Eye (tissue), 1 donor: Measurements from ENCODE around the gene FOXS1.
"Not testable (repeated sequence)": the region's sequence is repeated elsewhere in the genome, so short reads cannot be mapped to it uniquely, and the experiment has no call there.

Experiments
- DNase-seq: peaks from one replicate; pipeline ENCODE4 v3.0.0-alpha.2; 2015

The FOXS1 gene

DNA sequence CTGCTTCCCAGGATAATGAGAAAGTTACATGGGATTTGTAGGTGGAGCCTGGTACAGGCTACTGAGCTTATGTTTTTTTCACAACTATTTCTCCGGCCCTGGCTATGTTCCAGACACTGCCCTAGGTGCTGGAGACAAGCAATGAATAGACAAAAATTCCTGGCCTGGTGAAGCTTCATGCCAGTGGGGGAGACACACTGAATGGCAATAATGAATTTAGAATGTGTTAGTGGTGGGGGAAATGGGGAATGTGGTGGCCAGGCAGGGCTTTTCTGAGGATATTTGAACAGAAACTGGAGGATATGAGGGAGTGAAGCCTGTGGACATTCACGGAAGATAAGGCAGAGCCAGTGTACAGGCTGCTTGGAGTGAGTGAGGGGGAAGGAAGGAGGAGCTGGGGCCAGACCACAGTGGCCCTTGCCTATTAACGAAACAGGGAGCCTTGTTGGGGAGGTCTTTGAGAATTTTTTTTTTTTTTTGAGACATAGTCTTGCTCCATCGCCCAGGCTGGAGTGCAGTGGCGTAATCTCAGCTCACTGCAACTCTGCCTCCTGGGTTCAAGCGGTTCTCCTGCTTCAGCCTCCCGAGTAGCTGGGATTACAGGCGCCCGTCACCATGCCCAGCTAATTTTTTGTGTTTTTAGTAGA, 6.6 kb downstream of the FOXS1 start:
- no peak for DNase-seq

DNA sequence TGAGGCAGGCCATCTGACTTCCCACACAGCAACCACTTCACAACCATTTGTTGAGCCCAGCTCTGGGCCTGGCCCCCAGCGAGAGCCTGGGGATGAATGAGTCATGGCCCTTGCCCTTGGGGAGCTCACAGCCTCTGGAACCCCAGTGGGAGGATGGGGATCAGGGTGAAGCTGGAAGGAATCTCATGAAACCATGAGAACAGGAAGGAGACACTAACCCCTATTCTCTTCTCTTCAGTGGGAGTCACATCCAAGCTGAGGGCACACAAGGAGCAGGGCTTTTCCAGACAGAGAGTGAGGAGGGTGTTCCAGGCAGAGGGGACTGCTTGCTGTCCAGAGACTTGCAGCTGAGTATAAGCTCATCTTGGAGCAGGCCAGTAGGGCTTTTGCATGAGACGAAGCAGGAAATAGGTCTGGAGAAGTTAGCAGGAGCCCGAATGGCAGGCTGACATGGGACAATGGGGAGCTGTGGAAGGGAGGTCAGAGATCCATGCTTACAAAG, 7.5 kb downstream of the FOXS1 start:
- DNase-seq, result no peak

DNA sequence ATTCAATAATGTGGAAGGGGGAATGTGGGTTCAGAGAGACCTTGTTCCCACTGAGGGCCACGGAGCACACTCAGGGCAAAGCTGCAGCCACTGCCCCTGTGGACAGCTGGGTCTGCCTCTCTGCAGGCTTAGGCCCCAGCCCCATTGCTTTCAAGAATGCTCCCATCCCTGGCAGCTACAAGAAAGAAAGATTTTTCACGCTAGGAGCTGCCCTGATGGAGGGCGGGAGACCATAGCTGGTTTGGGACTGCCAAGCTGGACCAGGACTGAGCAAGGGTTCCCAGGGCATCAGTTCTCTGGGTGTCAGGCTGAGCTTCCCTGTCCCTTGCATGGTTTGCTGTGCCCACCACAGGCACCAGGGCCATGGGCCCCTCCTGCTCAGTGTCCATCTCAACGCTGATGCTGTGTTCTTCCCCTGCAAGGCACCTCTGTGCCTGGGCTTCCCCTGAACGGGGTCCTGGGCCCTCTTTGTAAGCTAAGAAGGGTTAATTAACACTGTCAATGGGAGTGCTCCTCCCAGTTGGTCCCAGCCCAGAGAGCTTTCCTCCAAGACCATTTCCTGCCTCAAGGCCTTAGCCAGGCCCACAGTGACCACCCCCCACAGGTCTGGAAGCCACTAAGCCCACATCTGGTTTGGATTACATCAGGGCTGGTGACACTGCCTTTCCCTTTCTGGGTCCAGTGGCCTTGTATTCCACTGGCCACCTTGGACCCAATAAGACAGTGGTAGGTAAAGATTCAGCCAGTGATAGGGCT, 8.4 kb downstream of the FOXS1 start:
- no peak for DNase-seq

DNA sequence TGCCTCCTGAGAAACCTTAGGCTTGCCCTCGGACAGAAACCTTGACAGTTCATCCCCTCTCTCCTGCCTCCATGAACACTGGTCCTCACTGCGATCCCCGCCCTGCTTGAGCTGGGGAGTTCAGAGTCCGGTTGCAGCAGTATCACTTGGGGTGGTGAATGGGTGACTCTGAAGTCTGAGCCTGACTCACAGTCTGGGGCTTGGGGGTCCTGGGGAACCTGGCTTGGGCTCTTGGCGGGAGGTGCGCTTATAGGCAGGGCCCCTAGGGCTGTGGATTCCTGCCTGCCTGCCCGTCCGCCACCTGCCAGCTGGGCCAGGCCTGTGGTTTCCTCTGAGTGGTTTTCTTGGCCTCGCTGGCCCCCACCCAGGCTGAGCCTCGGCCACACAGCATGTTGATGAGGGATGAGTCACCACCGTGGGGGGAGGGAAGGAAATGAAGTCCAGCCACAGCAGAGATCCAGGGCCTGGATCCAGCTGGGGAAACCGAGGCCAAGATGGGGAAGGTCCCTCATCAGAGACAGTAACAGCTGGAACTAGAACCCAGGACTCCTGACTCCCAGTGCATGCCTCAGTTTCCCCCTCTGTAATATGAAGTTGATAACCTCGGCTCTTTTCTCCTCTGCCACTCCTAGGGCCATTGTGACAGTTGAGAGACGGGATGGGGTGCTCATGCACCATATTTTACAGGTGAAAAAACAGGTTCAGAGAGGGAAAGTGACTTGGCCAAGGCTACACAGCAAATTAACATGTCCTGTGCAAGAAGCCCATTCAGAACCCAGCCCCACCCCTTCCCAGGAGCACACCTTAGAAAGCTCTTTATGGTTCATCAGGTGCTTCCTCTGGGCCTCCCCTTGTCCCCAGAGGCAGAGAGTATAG, 9.2 kb downstream of the FOXS1 start:
- peak; percentile 27 for DNase-seq

DNA sequence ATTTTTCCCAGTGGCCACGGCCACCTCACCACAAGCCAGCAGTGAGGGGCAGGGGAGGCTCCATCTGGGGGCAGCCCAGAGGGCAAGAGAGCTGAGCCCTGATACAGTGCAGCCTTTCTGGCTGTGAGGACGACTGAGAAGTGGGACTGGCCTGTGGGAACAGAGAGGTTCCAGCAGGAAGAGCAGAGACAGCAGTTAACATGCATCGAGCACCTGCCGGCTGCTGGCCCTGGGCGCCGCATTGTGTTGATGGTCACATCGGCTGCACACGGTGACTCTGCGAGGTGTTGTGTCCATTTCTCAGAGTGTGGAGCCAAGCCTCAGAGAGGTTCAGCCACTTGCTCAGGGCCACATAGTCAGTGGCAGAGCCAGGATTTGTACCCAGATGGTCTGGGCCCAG, 9.8 kb downstream of the FOXS1 start:
- DNase-seq, result no peak

DNA sequence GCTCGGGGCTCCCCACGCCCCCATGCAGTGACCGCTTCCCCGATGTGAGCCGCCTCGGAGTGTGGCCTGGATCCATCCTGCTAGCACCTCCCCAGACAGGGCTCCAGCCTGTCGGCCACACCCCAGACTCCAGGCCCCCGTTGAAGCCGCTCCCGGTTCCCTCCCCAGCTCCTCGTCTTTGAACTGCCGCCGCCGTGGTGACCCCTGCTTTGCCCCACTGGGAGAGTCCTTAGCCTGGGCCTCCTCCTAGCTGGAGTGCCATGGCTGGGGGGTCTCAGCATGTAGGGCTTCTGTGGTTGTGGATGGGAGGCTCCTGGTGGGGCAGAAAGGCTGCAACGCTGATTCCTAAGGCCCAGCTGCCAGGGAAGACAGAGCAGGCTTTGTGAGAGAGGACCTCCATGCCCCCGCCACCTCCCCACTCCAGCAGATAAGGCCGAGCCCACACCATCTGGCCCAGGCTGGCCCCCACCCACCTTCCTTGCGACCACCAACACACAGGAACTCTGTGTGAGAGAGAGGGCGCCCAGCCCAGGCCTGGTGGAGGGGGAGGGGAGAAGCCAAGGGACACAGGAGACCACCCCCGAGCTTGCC, 11.4 kb downstream of the FOXS1 start:
- peak; percentile 60 for DNase-seq

DNA sequence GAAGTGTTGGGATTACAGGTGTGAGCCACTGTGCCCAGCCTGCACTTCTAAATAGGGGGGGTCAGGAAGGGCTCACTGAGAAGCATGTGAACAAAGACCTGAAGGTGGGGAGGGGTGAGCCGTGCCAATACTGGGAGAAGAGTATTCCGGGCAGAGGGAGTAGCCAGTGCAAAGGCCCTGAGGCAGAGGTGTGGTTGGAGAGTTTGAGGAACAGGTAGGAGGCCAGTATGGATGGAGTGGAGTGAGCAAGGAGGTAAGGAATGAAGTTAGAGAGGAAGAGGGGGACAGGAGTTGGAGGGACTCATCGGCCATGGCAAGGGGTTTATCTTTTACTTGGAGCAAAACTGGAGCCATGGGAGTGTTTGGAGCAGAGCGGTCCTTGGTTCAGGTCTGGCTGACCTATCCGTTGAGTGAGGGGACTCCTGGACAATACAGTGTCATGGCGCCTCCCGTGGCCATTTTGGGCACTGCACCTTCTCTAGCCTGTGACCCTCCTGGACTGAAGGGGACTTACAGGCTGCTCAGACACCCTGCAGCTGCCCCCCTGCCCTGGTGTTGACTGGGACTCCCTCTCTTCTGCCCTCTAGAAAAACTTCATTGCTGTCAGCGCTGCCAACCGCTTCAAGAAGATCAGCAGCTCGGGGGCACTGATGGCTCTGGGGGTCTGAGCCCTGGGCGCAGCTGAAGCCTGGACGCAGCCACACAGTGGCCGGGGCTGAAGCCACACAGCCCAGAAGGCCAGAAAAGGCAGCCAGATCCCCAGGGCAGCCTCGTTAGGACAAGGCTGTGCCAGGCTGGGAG, 12.1 kb downstream of the FOXS1 start:
- peak; percentile 93 for DNase-seq

DNA sequence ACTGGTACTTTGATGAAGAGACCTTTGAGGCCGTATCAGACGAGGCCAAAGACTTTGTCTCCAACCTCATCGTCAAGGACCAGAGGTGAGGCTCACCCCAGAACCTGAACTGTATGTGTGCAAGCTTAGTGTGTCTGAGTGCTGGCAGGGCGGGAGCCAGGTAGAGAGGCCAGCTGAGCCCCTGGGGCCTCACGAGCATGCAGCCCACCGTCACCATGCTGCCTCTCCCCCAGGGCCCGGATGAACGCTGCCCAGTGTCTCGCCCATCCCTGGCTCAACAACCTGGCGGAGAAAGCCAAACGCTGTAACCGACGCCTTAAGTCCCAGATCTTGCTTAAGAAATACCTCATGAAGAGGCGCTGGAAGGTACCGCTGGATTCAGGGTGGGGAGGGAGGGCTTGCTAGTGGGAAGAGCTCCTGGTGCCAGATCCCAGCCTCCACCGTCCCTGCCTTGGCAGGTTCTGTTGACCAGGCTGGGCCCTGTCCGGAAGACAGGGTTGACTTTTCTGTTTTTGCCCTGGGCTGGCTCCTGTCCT, 13.6 kb downstream of the FOXS1 start:
- no peak for DNase-seq

DNA sequence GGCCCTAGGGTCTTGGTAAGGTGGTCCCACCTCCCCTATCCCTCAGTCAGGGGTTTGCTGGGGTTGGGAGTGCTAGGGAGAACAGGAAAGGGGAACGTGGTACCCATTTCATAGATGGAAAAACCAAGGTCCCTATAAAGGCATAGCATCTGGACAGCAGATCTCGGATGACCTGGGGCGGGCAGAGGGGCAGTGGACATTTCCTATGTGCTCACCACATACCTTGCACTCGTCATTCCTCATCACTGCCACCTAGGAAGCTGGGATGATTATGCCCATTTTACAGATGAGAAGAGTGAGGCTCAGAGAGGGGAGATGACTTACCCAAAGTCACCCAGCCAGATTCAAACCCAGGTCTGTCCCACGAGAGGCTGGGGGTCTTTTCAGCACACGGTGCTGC, 14.2 kb downstream of the FOXS1 start:
- no peak for DNase-seq

DNA sequence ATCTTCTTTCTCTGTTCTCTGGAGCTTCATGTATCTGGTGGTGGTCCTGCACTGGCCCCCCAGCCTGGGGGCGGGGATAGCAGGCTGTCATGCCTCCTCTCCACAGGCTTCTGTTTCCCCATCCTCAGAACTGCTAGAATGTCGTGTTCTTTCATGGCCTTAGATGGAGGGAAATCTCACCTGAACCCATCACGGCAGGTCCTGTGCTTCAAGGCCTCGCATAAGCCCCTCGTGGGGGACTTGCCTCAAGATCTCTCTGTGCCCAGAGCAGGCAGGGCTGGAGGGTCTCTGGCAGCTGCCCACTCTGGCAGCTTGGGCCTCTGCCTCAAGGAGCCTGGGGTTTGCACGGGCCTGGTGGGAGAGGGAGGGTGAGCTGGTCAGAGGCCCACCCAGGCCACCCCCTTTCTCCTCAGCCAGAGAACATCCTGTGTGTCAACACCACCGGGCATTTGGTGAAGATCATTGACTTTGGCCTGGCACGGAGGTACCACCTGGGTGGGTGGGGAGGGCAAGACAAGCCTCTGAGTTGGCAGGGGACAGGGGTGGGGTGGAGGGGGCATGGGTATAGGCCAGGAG, 14.9 kb downstream of the FOXS1 start:
- DNase-seq, result no peak

DNA sequence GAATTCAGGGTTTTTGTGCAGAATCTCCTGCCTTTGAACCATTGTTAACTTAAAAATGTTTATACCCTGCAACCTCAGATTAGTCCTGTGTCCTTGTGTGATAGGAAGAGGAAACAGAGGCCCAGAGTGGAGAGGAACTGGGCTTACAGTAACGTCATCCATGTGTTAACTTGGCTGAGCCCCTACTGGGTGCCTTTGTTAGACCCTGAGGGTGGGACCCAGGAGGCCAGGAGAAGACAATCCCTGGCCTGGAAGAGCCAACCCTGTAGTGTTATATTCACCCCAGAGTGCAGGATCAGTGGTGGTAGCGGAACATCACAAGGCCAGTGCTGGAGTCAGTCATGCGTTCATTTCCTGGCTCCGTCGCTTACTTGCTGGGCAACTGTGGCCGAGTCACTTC, 15.7 kb downstream of the FOXS1 start:
- no peak for DNase-seq

DNA sequence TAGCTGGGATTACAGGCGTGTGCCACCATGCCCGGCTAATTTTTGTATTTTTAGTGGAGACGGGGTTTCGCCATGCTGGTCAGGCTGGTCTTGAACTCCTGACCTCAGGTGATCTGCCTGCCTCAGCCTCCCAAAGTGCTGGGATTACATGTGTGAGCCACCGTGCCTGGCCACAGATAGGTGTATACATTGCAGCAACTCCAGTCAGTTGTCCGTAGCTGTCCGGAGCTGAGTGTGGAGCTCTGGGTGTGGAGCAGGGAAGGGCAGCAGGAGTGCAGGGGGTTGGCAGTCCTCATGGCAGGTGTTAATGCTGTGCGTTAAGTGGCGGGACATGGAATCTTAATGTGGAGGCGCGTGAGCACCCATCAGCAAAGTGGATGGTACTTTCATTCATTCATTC, 17.4 kb downstream of the FOXS1 start:
- not testable (repeated sequence) for DNase-seq

DNA sequence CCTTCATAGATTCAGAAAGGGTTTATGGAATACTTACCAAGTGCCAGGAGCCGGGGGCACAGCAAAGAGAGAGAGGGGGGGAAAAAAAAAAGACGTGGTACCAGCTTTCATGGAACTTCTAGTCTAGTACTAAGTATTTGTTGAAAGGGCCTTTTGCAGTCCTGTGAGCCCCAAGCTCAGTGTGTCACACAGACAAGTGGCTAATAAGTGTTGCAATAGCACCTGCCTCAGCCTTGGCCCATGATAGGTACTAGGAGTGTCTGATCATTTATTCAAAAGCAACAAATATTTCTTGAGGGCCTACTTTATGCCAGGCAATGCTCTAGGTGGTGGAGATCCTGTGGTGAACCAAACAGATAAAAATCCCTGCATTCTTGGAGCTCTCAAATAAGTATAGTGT, 18.3 kb downstream of the FOXS1 start:
- no peak for DNase-seq

DNA sequence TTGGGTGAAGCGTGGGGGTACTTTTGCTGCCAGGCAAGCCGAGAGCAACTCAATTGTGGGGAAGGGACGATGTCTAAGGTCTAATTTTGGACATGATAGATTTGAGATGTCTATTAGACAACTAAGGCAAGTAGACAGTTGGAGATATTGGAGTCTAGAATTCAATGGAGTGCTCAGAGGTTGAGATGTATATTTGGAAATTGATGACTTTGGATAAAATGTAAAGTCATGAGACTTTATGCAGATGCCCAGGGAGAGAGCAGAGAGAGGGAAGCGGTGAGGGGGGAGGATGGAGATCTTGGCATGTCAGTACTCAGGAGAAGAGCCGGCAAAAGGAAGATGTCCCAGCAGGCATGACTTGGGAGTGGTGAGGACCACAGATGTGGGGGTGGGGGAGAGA, 19.3 kb downstream of the FOXS1 start:
- DNase-seq, result no peak

DNA sequence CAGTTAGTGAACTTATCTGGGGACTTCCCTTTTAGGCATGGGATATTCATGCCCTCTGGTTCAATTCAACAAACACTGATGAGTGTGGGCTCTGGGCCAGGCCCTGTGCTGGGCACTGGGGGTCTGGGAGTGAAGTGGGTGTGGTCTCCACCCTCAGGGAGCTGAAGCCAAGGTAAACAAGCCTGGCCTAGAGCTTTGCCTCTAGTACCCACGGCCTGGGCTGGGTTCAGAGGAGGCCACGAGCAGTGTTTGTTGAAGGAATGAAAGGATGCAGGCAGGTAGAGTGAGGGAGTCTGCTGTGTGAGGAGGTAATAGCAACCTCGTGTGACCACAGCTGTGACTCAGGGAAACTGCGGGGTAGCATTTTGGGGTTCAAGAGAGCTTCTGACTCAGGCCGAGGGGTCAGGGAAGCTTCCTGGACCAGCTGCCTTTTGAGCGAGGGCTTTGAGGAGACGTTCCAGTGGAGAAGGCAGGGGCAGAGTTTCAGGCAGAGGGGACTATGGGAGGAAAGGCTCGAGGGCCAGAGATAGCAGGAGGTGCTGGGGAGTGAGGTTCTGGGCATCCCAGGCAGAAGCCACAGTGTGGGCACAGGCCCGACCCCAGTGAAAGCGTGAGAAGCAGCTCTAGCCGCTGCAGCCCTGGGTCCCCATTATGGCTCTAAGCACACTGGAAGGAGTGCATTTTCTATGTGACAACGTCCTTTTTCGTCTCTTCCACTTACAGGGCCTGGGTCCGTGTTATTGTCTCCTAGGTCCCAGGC, 20.7 kb downstream of the FOXS1 start:
- no peak for DNase-seq

DNA sequence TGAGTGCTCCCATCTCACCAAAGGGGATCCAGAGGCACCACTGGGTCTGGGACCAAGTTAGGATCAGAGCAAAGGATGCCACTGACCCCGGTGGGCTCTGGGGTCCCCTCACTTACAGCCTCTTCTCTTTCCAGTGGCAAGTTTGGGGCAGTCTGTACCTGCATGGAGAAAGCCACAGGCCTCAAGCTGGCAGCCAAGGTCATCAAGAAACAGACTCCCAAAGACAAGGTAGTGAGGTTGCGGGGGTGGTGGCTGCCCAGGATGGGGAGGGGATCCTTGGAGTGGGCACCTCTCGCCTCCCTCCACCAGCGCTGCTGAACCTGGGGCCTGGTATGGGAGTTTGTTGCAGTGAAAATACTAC, 21.3 kb downstream of the FOXS1 start:
- DNase-seq, result no peak

DNA sequence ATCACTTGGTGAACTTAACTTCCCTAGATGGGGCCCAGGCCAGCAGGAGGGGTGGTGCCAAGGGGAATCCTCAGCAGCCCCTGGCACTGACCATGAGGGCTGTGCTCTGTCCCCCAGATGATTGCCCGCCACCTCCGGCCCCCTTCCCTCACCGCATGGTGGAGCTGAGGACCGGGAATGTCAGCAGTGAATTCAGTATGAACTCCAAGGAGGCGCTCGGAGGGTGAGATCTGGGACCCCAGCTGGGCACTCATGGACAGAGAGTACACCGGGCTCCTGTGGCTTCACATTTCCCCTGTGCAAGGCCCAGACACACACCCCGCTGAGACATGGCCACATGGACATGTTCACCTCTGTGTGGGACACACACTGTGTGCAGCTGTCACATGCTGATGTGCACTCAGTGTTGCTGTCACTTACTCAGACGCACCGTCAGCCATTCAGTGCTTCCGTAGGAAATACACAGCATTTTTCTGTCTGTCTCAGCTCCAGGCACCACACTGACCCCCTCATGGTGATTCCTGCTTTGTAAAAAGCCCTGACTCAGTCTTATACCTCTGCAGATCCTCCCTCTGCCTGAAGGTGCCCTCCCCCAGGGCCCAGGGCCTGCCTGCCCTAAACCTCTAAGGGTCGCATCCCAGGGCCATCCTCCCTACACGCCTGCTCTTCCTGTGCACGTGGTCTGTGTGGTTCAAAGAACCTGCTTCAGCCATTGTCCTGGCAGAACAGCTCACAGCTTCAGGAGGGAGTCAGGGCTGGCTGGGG, 21.9 kb downstream of the FOXS1 start:
- peak; percentile 57 for DNase-seq

DNA sequence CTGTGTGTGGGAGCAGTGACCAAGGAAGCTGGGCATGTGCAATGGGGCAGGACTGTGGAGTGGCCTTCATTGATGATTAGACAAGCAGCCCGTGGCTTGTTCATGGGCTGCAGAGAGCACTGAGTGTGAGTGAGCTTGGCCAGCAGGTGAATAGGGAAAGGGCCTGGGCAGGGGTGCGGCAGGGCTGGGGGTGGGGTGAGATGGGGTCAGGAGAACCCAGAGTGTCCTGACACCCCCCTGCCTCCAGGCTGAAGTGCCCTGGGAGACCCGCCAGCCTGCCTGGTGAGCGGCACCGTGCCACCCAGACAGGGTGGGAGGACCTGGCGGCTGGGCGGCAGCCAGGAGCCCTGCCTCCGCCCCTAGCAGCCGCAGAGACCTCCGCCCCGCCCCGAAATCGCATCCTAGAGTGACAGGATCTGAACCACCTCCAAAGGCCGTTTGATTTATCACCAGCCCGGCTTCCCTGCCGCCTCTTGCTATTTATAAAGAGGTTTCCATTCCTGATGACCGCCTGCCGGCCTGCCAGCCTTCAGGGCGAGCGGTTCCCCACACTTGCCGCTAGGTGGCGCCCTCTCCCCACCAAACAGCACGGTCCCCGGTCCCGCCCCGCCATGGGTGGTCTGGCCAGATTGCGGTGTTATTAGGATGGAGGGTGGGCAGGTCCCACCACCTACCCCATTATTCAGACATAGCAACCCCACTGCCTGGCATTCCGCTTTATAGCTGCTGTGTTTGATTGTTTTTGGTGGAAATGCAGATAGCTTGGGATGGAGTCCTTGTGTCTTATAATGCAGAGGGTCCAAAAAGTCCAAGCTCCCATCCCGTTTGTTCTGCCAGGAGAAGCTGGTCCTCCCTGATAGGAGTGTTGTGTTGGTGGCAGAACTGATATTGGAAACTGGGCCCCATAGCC, 22.7 kb downstream of the FOXS1 start:
- DNase-seq, result peak; percentile 92

DNA sequence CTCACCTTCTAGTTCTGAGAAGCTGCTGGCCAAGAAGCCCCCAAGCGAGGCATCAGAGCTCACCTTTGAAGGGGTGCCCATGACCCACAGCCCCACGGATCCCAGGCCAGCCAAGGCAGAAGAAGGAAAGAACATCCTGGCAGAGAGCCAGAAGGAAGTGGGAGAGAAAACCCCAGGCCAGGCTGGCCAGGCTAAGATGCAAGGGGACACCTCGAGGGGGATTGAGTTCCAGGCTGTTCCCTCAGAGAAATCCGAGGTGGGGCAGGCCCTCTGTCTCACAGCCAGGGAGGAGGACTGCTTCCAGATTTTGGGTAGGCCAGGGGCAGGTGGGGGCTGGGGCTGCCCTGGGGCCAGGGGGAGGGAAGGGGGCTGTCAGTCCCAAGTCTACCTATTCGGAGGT, 24.0 kb downstream of the FOXS1 start:
- no peak for DNase-seq
